Hepatocyte (in vitro differentiated cells): ENCODE measurements around the gene MAPRE2. TPM values are rescaled to one million over a fixed set of nuclear protein-coding genes. Genes with fewer than 3 reads are reported as not detected.

Experiments
- DNase-seq: peaks from one replicate; pipeline ENCODE4 v3.0.0-alpha.2; 2016; ENCODE audit warnings: low spot score
- H2AFZ ChIP-seq: fragments of 200-600 bp; sonication (generic); 2 replicates; pipeline ENCODE4 v1.6.0; 2016; ENCODE audit warnings: antibody characterized with exemption, mild to moderate bottlenecking
- H3K27ac ChIP-seq: fragments of 200-600 bp; sonication (generic); 2 replicates; pipeline ENCODE4 v1.5.1; 2016; ENCODE audit warnings: mild to moderate bottlenecking
- H3K27me3 ChIP-seq: fragments of 200-600 bp; sonication (generic); 2 replicates; pipeline ENCODE4 v1.6.1; 2016
- H3K36me3 ChIP-seq: fragments of 200-600 bp; sonication (generic); replicated peaks from 2 replicates; pipeline ENCODE4 v1.5.1; 2016; ENCODE audit warnings: low read depth; ENCODE audit not compliant: insufficient read depth
- H3K4me1 ChIP-seq: fragments of 200-600 bp; sonication (generic); 2 replicates; pipeline ENCODE4 v1.5.1; 2016; ENCODE audit warnings: mild to moderate bottlenecking, moderate library complexity; ENCODE audit not compliant: insufficient read depth
- H3K4me2 ChIP-seq: fragments of 200-600 bp; sonication (generic); 2 replicates; pipeline ENCODE4 v1.6.0; 2016
- H3K4me3 ChIP-seq: fragments of 200-600 bp; sonication (generic); 2 replicates; pipeline ENCODE4 v1.5.1; 2016; ENCODE audit warnings: mild to moderate bottlenecking
- H3K79me2 ChIP-seq: fragments of 200-600 bp; sonication (generic); 2 replicates; pipeline ENCODE4 v1.6.0; 2017; ENCODE audit warnings: mild to moderate bottlenecking
- H3K9me2 ChIP-seq: fragments of 200-600 bp; sonication (generic); replicated peaks from 2 replicates; pipeline ENCODE4 v1.6.0; 2017; ENCODE audit warnings: mild to moderate bottlenecking; ENCODE audit not compliant: insufficient read depth
- H3K9me3 ChIP-seq: fragments of 200-600 bp; sonication (generic); 2 replicates; pipeline ENCODE4 v1.5.1; 2016; ENCODE audit warnings: low read depth, mild to moderate bottlenecking
- H4K20me1 ChIP-seq: fragments of 200-600 bp; sonication (generic); 2 replicates; pipeline ENCODE4 v1.6.0; 2016; ENCODE audit warnings: mild to moderate bottlenecking; ENCODE audit not compliant: insufficient read depth, poor library complexity, severe bottlenecking
- EZH2 ChIP-seq: fragments of 200-600 bp; sonication (generic); IDR thresholded peaks from 2 replicates; pipeline ENCODE4 v1.6.1; 2016; ENCODE audit warnings: antibody characterized with exemption, mild to moderate bottlenecking, borderline replicate concordance
- EZH2phosphoT487 ChIP-seq: fragments of 200-600 bp; sonication (generic); IDR thresholded peaks from one replicate; pipeline ENCODE4 v1.6.1; 2018; ENCODE audit warnings: antibody characterized with exemption, mild to moderate bottlenecking, low read depth, moderate library complexity; ENCODE audit not compliant: unreplicated experiment, severe bottlenecking
- WGBS: methylation state at CpG from one replicate; pipeline ENCODE4 v1.1.6; 2016; ENCODE audit warnings: low lambda C conversion rate; ENCODE audit errors: missing lambda C conversion rate; 5-methylcytosine and 5-hydroxymethylcytosine counted together
- polyA plus RNA-seq: library from polyadenylated mRNA; unstranded; fragments of >200 nt; fragmentation: Nextera tagmentation; extraction: Ambion mirVana; gene quantifications from 2 replicates; pipeline ENCODE4 v1.2.1, GENCODE V29; 2016
- total RNA-seq: library from RNA; depleted of rRNA; stranded (reverse); fragments of >200 nt; gene quantifications from 2 replicates; pipeline ENCODE4 v1.2.3, GENCODE V29; 2014
- TF ChIP-seq, protein P1 (sequence below): fragments of 200-600 bp; sonication (generic); IDR thresholded peaks from 2 replicates; pipeline ENCODE4 v1.5.1; 2016; ENCODE audit warnings: antibody characterized with exemption, mild to moderate bottlenecking; ENCODE audit not compliant: poor library complexity

The MAPRE2 gene
- total and polyA plus RNA-seq, 2 experiments from 2014 or later: 19.1 to 27.6 TPM

DNA sequence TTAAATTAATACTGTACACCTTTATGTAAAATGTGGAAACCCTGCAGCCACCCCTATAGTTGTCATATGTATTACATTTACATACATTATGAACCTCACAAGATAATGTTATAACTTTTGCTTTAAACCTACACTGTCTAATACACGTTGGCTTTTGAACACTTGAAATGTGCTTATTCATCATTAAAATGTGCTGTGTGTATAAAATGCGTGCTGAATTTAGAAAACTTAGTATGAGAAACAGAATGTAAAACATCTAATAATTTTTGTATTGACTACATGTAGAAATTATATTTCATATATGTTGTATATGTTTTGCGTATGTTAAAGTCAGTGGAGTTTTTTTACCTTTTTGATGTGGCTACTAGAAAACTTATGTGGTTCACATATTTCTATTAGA is 68.8 kb downstream of the MAPRE2 start:
- Histone ChIP-seq H3K79me2 (no peaks in the 10 kb centered on the region), H3K27me3 (no peaks in the 10 kb centered on the region), H3K27ac (no peak overlapping the region), H4K20me1 (no peaks in the 10 kb centered on the region), H3K4me1 (no peaks in the 10 kb centered on the region), H3K4me3 (no peak overlapping the region), H3K36me3 (no peaks in the 10 kb centered on the region), H3K9me2 (no peaks in the 10 kb centered on the region), H2AFZ (no peak overlapping the region), H3K9me3 (no peaks in the 10 kb centered on the region), H3K4me2 (no peak overlapping the region)
- TF ChIP-seq EZH2 (no peak), EZH2phosphoT487 (no peak)
- TF ChIP-seq, protein P1, sequence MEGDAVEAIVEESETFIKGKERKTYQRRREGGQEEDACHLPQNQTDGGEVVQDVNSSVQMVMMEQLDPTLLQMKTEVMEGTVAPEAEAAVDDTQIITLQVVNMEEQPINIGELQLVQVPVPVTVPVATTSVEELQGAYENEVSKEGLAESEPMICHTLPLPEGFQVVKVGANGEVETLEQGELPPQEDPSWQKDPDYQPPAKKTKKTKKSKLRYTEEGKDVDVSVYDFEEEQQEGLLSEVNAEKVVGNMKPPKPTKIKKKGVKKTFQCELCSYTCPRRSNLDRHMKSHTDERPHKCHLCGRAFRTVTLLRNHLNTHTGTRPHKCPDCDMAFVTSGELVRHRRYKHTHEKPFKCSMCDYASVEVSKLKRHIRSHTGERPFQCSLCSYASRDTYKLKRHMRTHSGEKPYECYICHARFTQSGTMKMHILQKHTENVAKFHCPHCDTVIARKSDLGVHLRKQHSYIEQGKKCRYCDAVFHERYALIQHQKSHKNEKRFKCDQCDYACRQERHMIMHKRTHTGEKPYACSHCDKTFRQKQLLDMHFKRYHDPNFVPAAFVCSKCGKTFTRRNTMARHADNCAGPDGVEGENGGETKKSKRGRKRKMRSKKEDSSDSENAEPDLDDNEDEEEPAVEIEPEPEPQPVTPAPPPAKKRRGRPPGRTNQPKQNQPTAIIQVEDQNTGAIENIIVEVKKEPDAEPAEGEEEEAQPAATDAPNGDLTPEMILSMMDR: no peak
- WGBS: 95% methylated on average over 3 of the region's 3 CpGs
- DNase-seq: no peak

DNA sequence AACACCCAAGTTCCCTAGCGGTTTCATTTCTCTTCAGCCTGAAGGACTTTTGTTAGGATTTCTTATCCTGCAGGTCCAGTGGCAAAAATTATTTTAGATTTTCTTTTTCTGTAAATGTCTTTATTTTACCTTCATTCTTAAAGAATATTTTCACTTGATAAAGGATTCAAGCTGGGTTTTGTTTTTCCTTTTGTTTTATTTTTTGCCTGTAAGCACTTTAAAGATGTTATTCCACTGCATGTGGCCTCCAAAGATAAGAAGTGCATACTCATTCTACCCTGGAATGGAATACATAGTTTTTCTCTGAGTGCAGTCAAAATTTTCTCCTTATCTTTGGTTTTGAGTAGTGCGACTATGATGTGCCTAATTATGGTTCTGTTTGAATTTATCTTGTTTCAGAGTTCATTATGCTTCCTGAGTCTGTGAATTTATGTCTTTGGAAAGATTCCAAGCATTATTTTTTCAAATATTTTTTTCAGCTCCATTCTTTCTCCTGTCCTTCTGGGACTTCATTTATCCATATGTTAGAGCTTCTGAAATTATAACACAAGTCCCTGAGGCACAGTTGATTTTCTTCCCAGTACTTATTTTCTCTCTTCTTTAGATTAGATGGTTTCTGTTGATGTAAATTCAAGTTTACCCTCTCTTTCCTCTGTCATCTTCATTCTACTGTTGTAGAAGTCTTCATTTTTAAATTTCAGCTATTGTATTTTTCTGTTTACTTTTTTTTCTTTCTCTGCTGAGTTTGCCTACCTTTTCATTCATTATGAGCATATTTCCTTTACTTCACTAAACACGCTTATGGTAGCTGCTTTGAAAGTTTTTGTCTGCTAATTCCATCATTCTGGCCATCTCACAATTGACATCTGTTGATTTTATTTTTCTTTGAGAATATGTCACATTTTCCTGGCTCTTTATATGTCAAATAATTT is 69.6 kb downstream of the MAPRE2 start:
- H2AFZ ChIP-seq: no peak overlapping the region
- H3K36me3 ChIP-seq: no peaks in the 10 kb centered on the region
- no peaks in the 10 kb centered on the region for H4K20me1 ChIP-seq
- H3K4me2 ChIP-seq: no peak overlapping the region
- H3K4me3 ChIP-seq: no peak overlapping the region
- no peaks in the 10 kb centered on the region for H3K9me3 ChIP-seq
- no peaks in the 10 kb centered on the region for H3K9me2 ChIP-seq
- no peak overlapping the region for H3K27ac ChIP-seq
- H3K79me2 ChIP-seq: no peaks in the 10 kb centered on the region
- no peaks in the 10 kb centered on the region for H3K4me1 ChIP-seq
- TF ChIP-seq EZH2phosphoT487 (no peak), EZH2 (no peak)
- TF ChIP-seq, protein P1: no peak
- H3K27me3 ChIP-seq: no peaks in the 10 kb centered on the region
- DNase-seq: no peak
- 91% methylated on average over 3 of the region's 3 CpGs for WGBS

DNA sequence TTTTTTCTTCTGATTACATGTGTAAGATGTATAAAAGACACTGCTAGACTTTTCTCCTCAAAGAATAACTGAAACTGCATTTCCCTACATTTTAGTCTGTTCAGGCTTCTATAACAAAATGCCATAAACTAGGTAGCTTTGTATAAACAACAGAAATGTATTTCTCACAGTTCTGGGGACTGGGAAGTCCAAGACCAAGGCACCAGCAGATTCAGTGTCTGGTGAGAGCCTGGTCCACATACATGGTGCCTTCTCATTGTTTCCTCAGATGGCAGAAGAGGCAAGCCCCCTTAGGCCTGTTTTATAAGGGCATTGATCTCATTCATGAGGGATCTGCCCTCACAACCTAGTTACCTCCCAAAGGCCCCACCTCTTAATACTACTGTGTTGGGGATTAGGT is 71.5 kb downstream of the MAPRE2 start:
- H4K20me1 ChIP-seq: no peaks in the 10 kb centered on the region
- no peak overlapping the region for H3K4me2 ChIP-seq
- H2AFZ ChIP-seq: no peak overlapping the region
- no peak for DNase-seq
- H3K9me3 ChIP-seq: no peaks in the 10 kb centered on the region
- no peaks in the 10 kb centered on the region for H3K79me2 ChIP-seq
- no peaks in the 10 kb centered on the region for H3K9me2 ChIP-seq
- no peaks in the 10 kb centered on the region for H3K36me3 ChIP-seq
- H3K27ac ChIP-seq: no peak overlapping the region
- H3K27me3 ChIP-seq: no peaks in the 10 kb centered on the region
- H3K4me1 ChIP-seq: no peaks in the 10 kb centered on the region
- H3K4me3 ChIP-seq: no peak overlapping the region
- TF ChIP-seq, protein P1: no peak
- no peak for TF ChIP-seq EZH2
